OCI-LY7 (cell line): ENCODE data around the gene AKAP13. TPM values are rescaled to one million over a fixed set of nuclear protein-coding genes. Genes with fewer than 3 reads are reported as not detected.
A peak's percentile ranks its signal among the peaks of the same experiment; 100 is the strongest.

ENCODE experiments used
- BruUV-seq: library from RNA; stranded (reverse); fragments of 400-500 nt; replicated peaks from 2 replicates; lab custom pipeline; 2021; lab: Mats Ljungman, UMichigan
- CTCF ChIA-PET: fragments of 300-600 bp; sonication (Branson Sonifier 250); formaldehyde crosslinking; loops from one replicate; lab custom pipeline; 2022; ENCODE audit warnings: antibody characterized with exemption; ENCODE audit not compliant: unreplicated experiment; lab: Charles Lee
- POLR2A ChIA-PET: fragments of 300-600 bp; sonication (Branson Sonifier 250); formaldehyde crosslinking; loops from one replicate; lab custom pipeline; 2022; ENCODE audit warnings: antibody characterized with exemption; lab: Charles Lee
- DNase-seq: peaks from one replicate; pipeline ENCODE4 v3.0.0-alpha.2; 2015; ENCODE audit warnings: low spot score
- H2AFZ ChIP-seq: fragments of 200-600 bp; sonication (generic), shearing (Covaris generic); 2 replicates; pipeline ENCODE4 v1.6.1; 2014; ENCODE audit warnings: mild to moderate bottlenecking, antibody characterized with exemption, low read length, moderate library complexity
- H3K27ac ChIP-seq: fragments of 200-600 bp; sonication (generic); 2 replicates; pipeline ENCODE4 v1.5.1; 2014; ENCODE audit warnings: mixed run types, low read depth, mild to moderate bottlenecking, moderate library complexity, low read length, inconsistent platforms; ENCODE audit not compliant: poor library complexity, severe bottlenecking
- H3K36me3 ChIP-seq: fragments of 200-600 bp; sonication (generic); 2 replicates; pipeline ENCODE4 v1.6.1; 2014; ENCODE audit warnings: mild to moderate bottlenecking, antibody characterized with exemption, low read length, moderate library complexity, mixed read lengths; ENCODE audit not compliant: insufficient read depth
- H3K4me1 ChIP-seq: fragments of 200-600 bp; sonication (generic); 2 replicates; pipeline ENCODE4 v1.5.1; 2014; ENCODE audit warnings: mild to moderate bottlenecking, low read length; ENCODE audit not compliant: insufficient read depth, poor library complexity, severe bottlenecking
- H3K4me2 ChIP-seq: fragments of 200-600 bp; sonication (generic); 2 replicates; pipeline ENCODE4 v1.6.1; 2014; ENCODE audit warnings: mild to moderate bottlenecking, low read length
- H3K4me3 ChIP-seq: fragments of 200-600 bp; sonication (generic); 2 replicates; pipeline ENCODE4 v1.5.1; 2014; ENCODE audit warnings: mild to moderate bottlenecking, low read depth, low read length; ENCODE audit not compliant: poor library complexity, severe bottlenecking
- H3K79me2 ChIP-seq: fragments of 200-600 bp; sonication (generic); 2 replicates; pipeline ENCODE4 v1.6.1; 2016; ENCODE audit warnings: low read depth, mild to moderate bottlenecking, low read length, moderate library complexity, mixed read lengths; ENCODE audit not compliant: insufficient read depth
- H3K9me2 ChIP-seq: fragments of 200-600 bp; sonication (generic); 2 replicates; pipeline ENCODE4 v1.6.1; 2016; ENCODE audit warnings: mild to moderate bottlenecking, low read length, mixed read lengths; ENCODE audit not compliant: insufficient read depth
- H3K9me3 ChIP-seq: fragments of 200-600 bp; sonication (generic); 2 replicates; pipeline ENCODE4 v1.6.1; 2014; ENCODE audit warnings: mild to moderate bottlenecking, mixed run types, low read length, mixed read lengths
- H4K20me1 ChIP-seq: fragments of 200-600 bp; sonication (generic); 2 replicates; pipeline ENCODE4 v1.6.1; 2014; ENCODE audit warnings: mild to moderate bottlenecking, antibody characterized with exemption, low read length, moderate library complexity, mixed read lengths; ENCODE audit not compliant: insufficient read depth
- EZH2phosphoT487 ChIP-seq: fragments of 200-600 bp; sonication (generic); IDR thresholded peaks from 2 replicates; pipeline ENCODE4 v1.6.1; 2018; ENCODE audit warnings: low read depth, borderline replicate concordance, mild to moderate bottlenecking, mixed run types, antibody characterized with exemption, low read length, moderate library complexity, mixed read lengths
- intact Hi-C: fragments of 100-400 bp; cut with micrococcal nuclease; formaldehyde crosslinking; loops from one replicate; pipeline ENCODE4 v1.10.0; 2022; ENCODE audit not compliant: unreplicated experiment
- total RNA-seq, 2 experiments: library from RNA; depleted of rRNA in 1 of 2; stranded (reverse); fragments of >200 nt in 1 of 2; shearing (Covaris generic) in 1 of 2; gene quantifications; 2 replicates each; pipeline ENCODE4 v1.2.3, GENCODE V29; 2014 to 2022
- TF ChIP-seq, protein P1 (sequence below): fragments of 200-600 bp; sonication (generic); conservative IDR thresholded peaks from 2 replicates; pipeline ENCODE4 v1.5.1; 2014; ENCODE audit warnings: mild to moderate bottlenecking, antibody characterized with exemption, low read length, moderate library complexity, mixed read lengths

AKAP13 gene
- total RNA-seq, 2 experiments from 2014 or later, result 140 to 250 TPM

DNA sequence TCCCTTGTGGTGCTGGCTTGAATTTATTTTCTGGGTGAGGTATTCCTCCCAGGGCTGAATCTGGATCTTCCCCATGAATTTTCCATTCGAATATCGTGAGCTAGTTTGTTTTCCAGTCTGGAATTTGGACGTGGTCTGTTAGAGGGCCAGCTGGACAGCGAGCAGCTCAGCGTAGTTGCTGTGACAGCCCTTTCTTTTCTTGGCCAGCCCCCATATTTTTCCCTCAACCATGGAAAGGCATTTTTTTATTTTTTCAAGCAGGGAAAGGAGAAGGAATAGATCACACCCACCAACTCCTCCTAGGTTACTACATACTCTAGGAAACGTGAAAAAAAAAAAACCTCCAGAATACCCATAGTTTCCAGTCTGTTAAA, 262.3 kb downstream of the AKAP13 start:
- no peak overlapping the region for H3K27ac ChIP-seq
- ChIA-PET POLR2A (interaction anchor here (1.3 to 1.4 kb wide), 2 partner anchors 18 to 19 kb away, joined by 4 to 6 read pairs; no protein-coding TSS in a partner anchor), CTCF (interaction anchor here (0.6 kb wide), 2 partner anchors 18 to 742 kb away, joined by 3 read pairs; no protein-coding TSS in a partner anchor)
- no peak overlapping the region for H3K4me3 ChIP-seq
- intact Hi-C loops, result no loop called here
- H3K9me3 ChIP-seq, result no peaks in the 10 kb centered on the region
- peaks cover 86% of the 10 kb centered on the region for H3K36me3 ChIP-seq
- peaks cover 5% of the 10 kb centered on the region; the same call in 1 of the 2 replicates for H4K20me1 ChIP-seq
- no peaks in the 10 kb centered on the region for H3K9me2 ChIP-seq
- no peak overlapping the region for H2AFZ ChIP-seq
- peaks cover 2% of the 10 kb centered on the region for H3K4me1 ChIP-seq
- no peak overlapping the region for H3K4me2 ChIP-seq
- BruUV-seq, result no TSS peak
- TF ChIP-seq EZH2phosphoT487, result no peak
- TF ChIP-seq, protein P1, sequence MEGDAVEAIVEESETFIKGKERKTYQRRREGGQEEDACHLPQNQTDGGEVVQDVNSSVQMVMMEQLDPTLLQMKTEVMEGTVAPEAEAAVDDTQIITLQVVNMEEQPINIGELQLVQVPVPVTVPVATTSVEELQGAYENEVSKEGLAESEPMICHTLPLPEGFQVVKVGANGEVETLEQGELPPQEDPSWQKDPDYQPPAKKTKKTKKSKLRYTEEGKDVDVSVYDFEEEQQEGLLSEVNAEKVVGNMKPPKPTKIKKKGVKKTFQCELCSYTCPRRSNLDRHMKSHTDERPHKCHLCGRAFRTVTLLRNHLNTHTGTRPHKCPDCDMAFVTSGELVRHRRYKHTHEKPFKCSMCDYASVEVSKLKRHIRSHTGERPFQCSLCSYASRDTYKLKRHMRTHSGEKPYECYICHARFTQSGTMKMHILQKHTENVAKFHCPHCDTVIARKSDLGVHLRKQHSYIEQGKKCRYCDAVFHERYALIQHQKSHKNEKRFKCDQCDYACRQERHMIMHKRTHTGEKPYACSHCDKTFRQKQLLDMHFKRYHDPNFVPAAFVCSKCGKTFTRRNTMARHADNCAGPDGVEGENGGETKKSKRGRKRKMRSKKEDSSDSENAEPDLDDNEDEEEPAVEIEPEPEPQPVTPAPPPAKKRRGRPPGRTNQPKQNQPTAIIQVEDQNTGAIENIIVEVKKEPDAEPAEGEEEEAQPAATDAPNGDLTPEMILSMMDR, result no peak
- DNase-seq, result no peak
- H3K79me2 ChIP-seq, result no peaks in the 10 kb centered on the region; the same call in 1 of the 2 replicates

- no peak overlapping the region for H3K27ac ChIP-seq
- no peaks in the 10 kb centered on the region for H3K9me3 ChIP-seq
- POLR2A ChIA-PET, result interaction anchor here (0.8 to 1.4 kb wide), 2 partner anchors 10 to 18 kb away, joined by 3 read pairs; no protein-coding TSS in a partner anchor
- no peak for DNase-seq
- no peak overlapping the region for H3K4me3 ChIP-seq
- intact Hi-C loops, result no loop called here
- no peaks in the 10 kb centered on the region for H3K9me2 ChIP-seq
- H3K79me2 ChIP-seq, result no peaks in the 10 kb centered on the region
- CTCF ChIA-PET, result no interaction called here
- no peak for TF ChIP-seq EZH2phosphoT487
- TF ChIP-seq, protein P1, result no peak
- H2AFZ ChIP-seq, result no peak overlapping the region
- BruUV-seq, result no TSS peak
- peaks cover 81% of the 10 kb centered on the region for H3K36me3 ChIP-seq
- H4K20me1 ChIP-seq, result no peaks in the 10 kb centered on the region
- no peak overlapping the region for H3K4me2 ChIP-seq
- peaks cover 10% of the 10 kb centered on the region for H3K4me1 ChIP-seq
Measured at GRCh38 chr15:85646538-85647091, 266.2 kb downstream of the AKAP13 start.

GRCh38 chr15:85649372-85649771, 269.0 kb downstream of the AKAP13 start:
- no peak overlapping the region for H2AFZ ChIP-seq
- H3K36me3 ChIP-seq, result peaks cover 80% of the 10 kb centered on the region
- no peak overlapping the region for H3K4me2 ChIP-seq
- H3K4me1 ChIP-seq, result peaks cover 10% of the 10 kb centered on the region
- no peaks in the 10 kb centered on the region for H4K20me1 ChIP-seq
- H3K27ac ChIP-seq, result peak overlapping the region; percentile 37
- ChIA-PET POLR2A (no interaction called here), CTCF (no interaction called here)
- TF ChIP-seq, protein P1, result no peak
- no peak for TF ChIP-seq EZH2phosphoT487
- no peaks in the 10 kb centered on the region for H3K79me2 ChIP-seq
- no peak overlapping the region for H3K4me3 ChIP-seq
- DNase-seq, result no peak
- intact Hi-C loops, result no loop called here
- BruUV-seq, result no TSS peak
- H3K9me2 ChIP-seq, result no peaks in the 10 kb centered on the region
- H3K9me3 ChIP-seq, result no peaks in the 10 kb centered on the region
